ENCODE data around the gene CBY2. TPM values are rescaled to one million over a fixed set of nuclear protein-coding genes. Genes with fewer than 3 reads are reported as not detected.
"Not testable (repeated sequence)": the region's sequence is repeated elsewhere in the genome, so short reads cannot be mapped to it uniquely, and the experiment has no call there.

CBY2 gene
- total RNA-seq, 1 experiment from 2014 or later: not detected

DNA sequence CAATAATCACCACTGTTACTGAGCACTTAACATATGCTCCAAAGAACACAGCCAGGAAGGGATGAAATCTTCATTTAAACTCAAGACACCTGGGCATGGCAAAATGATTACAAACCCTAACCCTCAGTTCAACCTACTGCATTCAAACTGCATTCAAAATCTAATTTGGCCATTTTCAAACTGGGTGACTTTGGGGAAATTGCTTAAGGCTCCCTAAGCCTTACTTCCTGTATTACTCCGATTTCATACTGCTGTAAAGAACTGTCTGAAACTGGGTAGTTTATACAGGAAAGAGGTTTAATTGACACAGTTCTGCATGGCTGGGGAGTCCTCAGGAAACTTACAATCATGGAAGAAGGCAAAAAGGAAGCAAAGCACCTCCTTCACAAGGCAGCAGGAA, 50.4 kb downstream of the CBY2 start:
- intact Hi-C loops (cut with micrococcal nuclease): no loop called here
- DNase-seq (ENCODE audit: low read depth, low spot score): no peak
- H3K9me2 ChIP-seq (ENCODE audit: insufficient read depth): no peaks in the 10 kb centered on the region
- H3K27me3 ChIP-seq (ENCODE audit: insufficient read depth, low read length): peaks cover 11% of the 10 kb centered on the region; the same call in 1 of the 2 replicates
- H3K9me3 ChIP-seq (ENCODE audit: control insufficient read depth in 1 of 2, insufficient read depth in 1 of 2, low read depth in 1 of 2, low read length in 2 of 2): no peaks in the 10 kb centered on the region
- ChIA-PET RAD21 (ENCODE audit: low non-redundant PET in 1 of 2, low total read pairs in 2 of 2, uncharacterized antibody in 2 of 2, unreplicated experiment in 2 of 2) (no interaction called here), POLR2A (no interaction called here), CTCF (no interaction called here)
- H3K79me2 ChIP-seq (ENCODE audit: insufficient read depth, low read length): no peaks in the 10 kb centered on the region
- no peak for ATAC-seq
- H3K36me3 ChIP-seq (ENCODE audit: control insufficient read depth in 1 of 2, insufficient read depth in 2 of 2, low read length in 2 of 2): no peaks in the 10 kb centered on the region
- H4K20me1 ChIP-seq (ENCODE audit: insufficient read depth): no peaks in the 10 kb centered on the region
- no peak overlapping the region for H3K9ac ChIP-seq (ENCODE audit: low read length)
- TF ChIP-seq POLR2A (IDR thresholded peaks at IDR 0.05; ENCODE audit: borderline replicate concordance, extremely low read depth, insufficient read depth, insufficient read length): no peak
- TF ChIP-seq SRF (IDR thresholded peaks at IDR 0.05; ENCODE audit: low read depth): no peak
- TF ChIP-seq YY1 (IDR thresholded peaks at IDR 0.05; ENCODE audit: extremely low read depth, insufficient replicate concordance, low read depth, low read length): no peak
- H3K27ac ChIP-seq (ENCODE audit: low read depth, low read length): no peak overlapping the region
- H3K4me2 ChIP-seq (ENCODE audit: low read length): no peak overlapping the region
- no peak overlapping the region for H3K4me3 ChIP-seq (replicated peaks in 1 of 2; ENCODE audit: low read depth in 1 of 2, low read length in 2 of 2)
- BruUV-seq (replicated peaks): no TSS peak
- no peak overlapping the region for H2AFZ ChIP-seq (ENCODE audit: low read depth, low read length, poor library complexity, severe bottlenecking)
- no peaks in the 10 kb centered on the region for H3K4me1 ChIP-seq (ENCODE audit: control insufficient read depth in 1 of 2, insufficient read depth in 2 of 2, low read length in 2 of 2)

DNA sequence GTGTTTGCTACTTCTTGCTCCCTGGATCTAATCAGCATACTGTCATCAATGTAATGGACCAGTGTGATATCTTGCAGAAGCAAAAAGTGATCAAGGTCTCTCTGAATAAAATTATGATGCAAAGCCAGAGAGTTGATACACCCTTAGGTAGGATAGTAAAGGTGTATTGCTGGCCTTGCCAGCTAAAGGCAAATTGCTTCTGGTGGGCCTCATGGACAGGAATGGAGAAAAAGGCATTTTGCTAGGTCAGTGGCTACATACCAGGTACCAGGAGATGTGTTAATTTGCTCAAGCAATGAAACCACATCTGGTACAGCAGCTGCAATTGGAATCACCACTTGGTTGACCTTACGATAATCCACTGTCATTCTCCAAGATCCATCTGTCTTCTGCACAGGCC, 54.4 kb downstream of the CBY2 start:
- H3K36me3 ChIP-seq (ENCODE audit: control insufficient read depth in 1 of 2, insufficient read depth in 2 of 2, low read length in 2 of 2); H3K27me3 ChIP-seq (ENCODE audit: insufficient read depth, low read length); H3K9me2 ChIP-seq (ENCODE audit: insufficient read depth); H3K4me2 ChIP-seq (ENCODE audit: low read length); H3K9ac ChIP-seq (ENCODE audit: low read length); H3K4me3 ChIP-seq (replicated peaks in 1 of 2; ENCODE audit: low read depth in 1 of 2, low read length in 2 of 2); RAD21 ChIA-PET (ENCODE audit: low non-redundant PET in 1 of 2, low total read pairs in 2 of 2, uncharacterized antibody in 2 of 2, unreplicated experiment in 2 of 2); POLR2A ChIA-PET; H3K4me1 ChIP-seq (ENCODE audit: control insufficient read depth in 1 of 2, insufficient read depth in 2 of 2, low read length in 2 of 2); DNase-seq (ENCODE audit: low read depth, low spot score); H3K9me3 ChIP-seq (ENCODE audit: control insufficient read depth in 1 of 2, insufficient read depth in 1 of 2, low read depth in 1 of 2, low read length in 2 of 2); BruUV-seq (replicated peaks); H3K79me2 ChIP-seq (ENCODE audit: insufficient read depth, low read length); intact Hi-C loops (cut with micrococcal nuclease); CTCF ChIA-PET; H4K20me1 ChIP-seq (ENCODE audit: insufficient read depth); H3K27ac ChIP-seq (ENCODE audit: low read depth, low read length); ATAC-seq; H2AFZ ChIP-seq (ENCODE audit: low read depth, low read length, poor library complexity, severe bottlenecking): not testable (repeated sequence)

DNA sequence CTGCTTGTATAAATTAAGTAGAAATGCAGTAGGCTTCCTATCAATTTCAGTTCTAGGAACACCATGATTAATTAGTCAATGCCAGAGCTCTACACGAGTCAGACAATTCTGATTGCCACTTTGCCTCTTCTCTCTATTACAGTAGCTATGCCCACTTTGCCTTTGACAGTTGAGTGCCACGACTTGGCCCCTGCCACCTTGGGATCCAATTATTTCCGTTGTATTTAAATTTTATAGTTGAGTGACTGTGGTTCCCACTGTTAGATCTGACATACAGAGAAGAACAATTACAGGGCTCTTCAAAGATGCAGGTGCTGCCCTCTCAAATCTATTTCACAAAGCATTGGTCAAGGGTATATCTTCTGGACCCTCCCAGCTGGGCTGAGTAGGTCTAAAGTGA, 55.5 kb downstream of the CBY2 start:
- H3K9me3 ChIP-seq (ENCODE audit: control insufficient read depth in 1 of 2, insufficient read depth in 1 of 2, low read depth in 1 of 2, low read length in 2 of 2); POLR2A ChIA-PET; DNase-seq (ENCODE audit: low read depth, low spot score); H2AFZ ChIP-seq (ENCODE audit: low read depth, low read length, poor library complexity, severe bottlenecking); intact Hi-C loops (cut with micrococcal nuclease); H3K27ac ChIP-seq (ENCODE audit: low read depth, low read length); H3K36me3 ChIP-seq (ENCODE audit: control insufficient read depth in 1 of 2, insufficient read depth in 2 of 2, low read length in 2 of 2); H3K9ac ChIP-seq (ENCODE audit: low read length); H3K4me1 ChIP-seq (ENCODE audit: control insufficient read depth in 1 of 2, insufficient read depth in 2 of 2, low read length in 2 of 2); H3K27me3 ChIP-seq (ENCODE audit: insufficient read depth, low read length); H3K4me2 ChIP-seq (ENCODE audit: low read length); RAD21 ChIA-PET (ENCODE audit: low non-redundant PET in 1 of 2, low total read pairs in 2 of 2, uncharacterized antibody in 2 of 2, unreplicated experiment in 2 of 2); H3K9me2 ChIP-seq (ENCODE audit: insufficient read depth); H4K20me1 ChIP-seq (ENCODE audit: insufficient read depth); H3K4me3 ChIP-seq (replicated peaks in 1 of 2; ENCODE audit: low read depth in 1 of 2, low read length in 2 of 2); H3K79me2 ChIP-seq (ENCODE audit: insufficient read depth, low read length); BruUV-seq (replicated peaks); CTCF ChIA-PET; ATAC-seq: not testable (repeated sequence)

All from HCT116 (cell line).